Measurements from ENCODE around the gene PDE3B.
"Not testable (repeated sequence)": the region's sequence is repeated elsewhere in the genome, so short reads cannot be mapped to it uniquely, and the experiment has no call there.

The PDE3B gene

DNA sequence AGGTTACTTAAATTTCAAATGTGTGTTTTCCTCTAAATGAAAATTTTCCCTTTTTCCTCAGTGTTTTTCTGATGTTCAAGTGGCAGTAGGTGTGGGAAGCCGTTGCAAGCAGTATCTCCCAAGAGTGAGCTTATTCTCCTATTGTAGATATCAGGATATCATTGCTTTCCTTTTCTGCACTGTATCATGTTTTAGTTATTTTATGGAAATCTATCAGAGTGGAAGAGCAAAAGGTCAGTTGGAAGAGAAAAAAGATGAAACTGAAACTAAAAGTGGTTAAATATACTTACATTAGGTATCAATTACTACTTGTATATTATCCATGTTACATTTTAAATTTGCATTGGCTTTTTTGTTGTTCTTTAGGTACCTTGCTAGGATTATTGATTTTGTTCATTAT, 57.0 kb downstream of the PDE3B start:
- H3K27ac ChIP-seq (ENCODE audit: low read depth, low read length), result no peak overlapping the region
- H3K27me3 ChIP-seq (ENCODE audit: control insufficient read depth, insufficient read depth, low read length), result no peaks in the 10 kb centered on the region
- H3K36me3 ChIP-seq (ENCODE audit: control insufficient read depth, insufficient read depth, low read length), result no peaks in the 10 kb centered on the region
- H3K4me3 ChIP-seq (ENCODE audit: low read length), result no peak overlapping the region
- no peak overlapping the region for H3K9ac ChIP-seq (ENCODE audit: low read length)
- H3K4me1 ChIP-seq (ENCODE audit: control insufficient read depth, insufficient read depth, low read length), result no peaks in the 10 kb centered on the region

DNA sequence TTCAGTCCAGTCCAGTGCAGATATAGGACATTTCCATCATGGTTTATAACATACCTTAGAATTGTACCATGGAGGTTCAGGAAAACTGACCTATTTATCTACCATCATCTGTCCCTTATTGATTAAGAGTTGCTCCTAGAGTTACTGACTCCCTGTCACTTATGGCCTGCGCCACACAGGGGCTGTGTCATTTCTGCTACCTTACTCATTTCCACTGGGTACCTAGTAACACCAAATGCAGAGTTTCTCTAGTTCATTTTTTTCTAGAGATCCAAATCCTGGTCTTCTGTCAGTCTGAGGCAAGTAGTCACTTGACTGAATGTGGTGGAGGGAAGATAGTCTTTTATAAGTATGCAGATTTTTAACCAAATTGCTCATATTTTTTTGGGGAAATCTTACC, 59.2 kb downstream of the PDE3B start:
- no peaks in the 10 kb centered on the region for H3K4me1 ChIP-seq (ENCODE audit: control insufficient read depth, insufficient read depth, low read length)
- H3K36me3 ChIP-seq (ENCODE audit: control insufficient read depth, insufficient read depth, low read length), result no peaks in the 10 kb centered on the region
- no peak overlapping the region for H3K9ac ChIP-seq (ENCODE audit: low read length)
- H3K27me3 ChIP-seq (ENCODE audit: control insufficient read depth, insufficient read depth, low read length), result no peaks in the 10 kb centered on the region
- no peak overlapping the region for H3K4me3 ChIP-seq (ENCODE audit: low read length)
- no peak overlapping the region for H3K27ac ChIP-seq (ENCODE audit: low read depth, low read length)

- Histone ChIP-seq H3K4me3 (ENCODE audit: low read length) (no peak overlapping the region), H3K27me3 (ENCODE audit: control insufficient read depth, insufficient read depth, low read length) (no peaks in the 10 kb centered on the region), H3K9ac (ENCODE audit: low read length) (no peak overlapping the region), H3K4me1 (ENCODE audit: control insufficient read depth, insufficient read depth, low read length) (no peaks in the 10 kb centered on the region), H3K27ac (ENCODE audit: low read depth, low read length) (no peak overlapping the region), H3K36me3 (ENCODE audit: control insufficient read depth, insufficient read depth, low read length) (no peaks in the 10 kb centered on the region)
Measured at GRCh38 chr11:14703731-14704130, 60.1 kb downstream of the PDE3B start.

DNA sequence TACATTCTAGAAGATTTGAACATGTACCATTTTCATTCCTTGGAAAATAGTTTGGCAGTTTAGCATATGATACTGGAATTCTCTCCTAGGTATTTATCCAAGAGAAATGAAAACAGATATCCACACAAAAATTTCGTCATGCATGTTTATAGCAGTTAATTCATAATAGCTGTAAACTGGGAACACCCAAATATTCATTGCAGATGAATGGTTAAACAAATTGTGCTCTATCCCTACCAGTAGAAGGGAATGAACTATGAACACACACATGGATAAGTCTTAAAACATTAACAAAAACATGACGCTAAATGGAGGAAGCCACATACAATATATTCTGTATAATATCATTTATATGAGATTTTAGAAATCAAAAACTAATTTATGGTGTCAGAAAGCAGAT, 61.5 kb downstream of the PDE3B start:
- no peaks in the 10 kb centered on the region for H3K27me3 ChIP-seq (ENCODE audit: control insufficient read depth, insufficient read depth, low read length)
- no peak overlapping the region for H3K9ac ChIP-seq (ENCODE audit: low read length)
- no peaks in the 10 kb centered on the region for H3K36me3 ChIP-seq (ENCODE audit: control insufficient read depth, insufficient read depth, low read length)
- H3K4me3 ChIP-seq (ENCODE audit: low read length), result no peak overlapping the region
- H3K27ac ChIP-seq (ENCODE audit: low read depth, low read length), result no peak overlapping the region
- no peaks in the 10 kb centered on the region for H3K4me1 ChIP-seq (ENCODE audit: control insufficient read depth, insufficient read depth, low read length)

GRCh38 chr11:14713496-14714244, 70.1 kb downstream of the PDE3B start:
- Histone ChIP-seq H3K27ac (ENCODE audit: low read depth, low read length) (no peak overlapping the region), H3K4me3 (ENCODE audit: low read length) (no peak overlapping the region), H3K36me3 (ENCODE audit: control insufficient read depth, insufficient read depth, low read length) (no peaks in the 10 kb centered on the region), H3K4me1 (ENCODE audit: control insufficient read depth, insufficient read depth, low read length) (peaks cover 4% of the 10 kb centered on the region), H3K9ac (ENCODE audit: low read length) (no peak overlapping the region), H3K27me3 (ENCODE audit: control insufficient read depth, insufficient read depth, low read length) (no peaks in the 10 kb centered on the region)

DNA sequence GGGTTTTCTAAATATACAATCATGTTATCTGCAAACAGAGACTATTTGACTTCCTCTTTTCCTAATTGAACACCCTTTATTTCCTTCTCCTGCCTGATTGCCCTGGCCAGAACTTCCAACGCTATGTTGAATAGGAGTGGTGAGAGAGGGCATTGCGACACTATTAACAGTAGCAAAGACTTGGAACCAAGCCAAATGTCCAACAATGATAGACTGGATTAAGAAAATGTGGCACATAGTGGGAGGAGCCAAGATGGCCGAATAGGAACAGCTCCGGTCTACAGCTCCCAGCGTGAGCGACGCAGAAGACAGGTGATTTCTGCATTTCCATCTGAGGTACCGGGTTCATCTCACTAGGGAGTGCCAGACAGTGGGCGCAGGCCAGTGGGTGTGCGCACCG, 72.1 kb downstream of the PDE3B start:
- not testable (repeated sequence) for H3K27me3 ChIP-seq (ENCODE audit: control insufficient read depth, insufficient read depth, low read length); H3K27ac ChIP-seq (ENCODE audit: low read depth, low read length); H3K9ac ChIP-seq (ENCODE audit: low read length); H3K36me3 ChIP-seq (ENCODE audit: control insufficient read depth, insufficient read depth, low read length); H3K4me3 ChIP-seq (ENCODE audit: low read length); H3K4me1 ChIP-seq (ENCODE audit: control insufficient read depth, insufficient read depth, low read length)

GRCh38 chr11:14722496-14722895, 78.9 kb downstream of the PDE3B start:
- Histone ChIP-seq H3K4me1 (ENCODE audit: control insufficient read depth, insufficient read depth, low read length) (peaks cover 5% of the 10 kb centered on the region), H3K36me3 (ENCODE audit: control insufficient read depth, insufficient read depth, low read length) (no peaks in the 10 kb centered on the region), H3K27ac (ENCODE audit: low read depth, low read length) (no peak overlapping the region), H3K9ac (ENCODE audit: low read length) (no peak overlapping the region), H3K27me3 (ENCODE audit: control insufficient read depth, insufficient read depth, low read length) (no peaks in the 10 kb centered on the region), H3K4me3 (ENCODE audit: low read length) (no peak overlapping the region)

DNA sequence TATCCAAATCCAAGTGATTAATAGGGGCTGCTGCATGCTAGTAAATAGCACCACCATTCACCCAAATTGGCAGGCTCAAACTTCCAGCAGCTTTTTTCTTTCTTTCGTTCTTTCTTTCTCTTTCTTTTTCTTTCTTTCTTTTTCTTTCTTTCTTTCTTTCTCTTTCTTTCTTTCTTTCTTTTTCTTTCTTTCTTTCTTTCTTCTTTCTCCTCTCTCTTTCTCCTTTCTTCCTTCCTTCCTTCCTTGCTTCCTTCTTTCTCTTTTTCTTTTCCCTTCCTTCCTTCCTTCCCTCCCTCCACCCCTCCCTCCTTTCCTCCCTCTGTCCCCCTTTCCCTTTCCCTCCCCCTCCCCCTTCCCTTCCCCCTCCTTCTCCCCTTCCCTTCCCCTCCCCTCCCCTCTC, 81.5 kb downstream of the PDE3B start:
- H3K27me3 ChIP-seq (ENCODE audit: control insufficient read depth, insufficient read depth, low read length), result no peaks in the 10 kb centered on the region
- H3K36me3 ChIP-seq (ENCODE audit: control insufficient read depth, insufficient read depth, low read length), result no peaks in the 10 kb centered on the region
- no peak overlapping the region for H3K9ac ChIP-seq (ENCODE audit: low read length)
- no peak overlapping the region for H3K27ac ChIP-seq (ENCODE audit: low read depth, low read length)
- peaks cover 8% of the 10 kb centered on the region for H3K4me1 ChIP-seq (ENCODE audit: control insufficient read depth, insufficient read depth, low read length)
- no peak overlapping the region for H3K4me3 ChIP-seq (ENCODE audit: low read length)

- no peak overlapping the region for H3K9ac ChIP-seq (ENCODE audit: low read length)
- H3K27ac ChIP-seq (ENCODE audit: low read depth, low read length), result no peak overlapping the region
- peaks cover 8% of the 10 kb centered on the region for H3K4me1 ChIP-seq (ENCODE audit: control insufficient read depth, insufficient read depth, low read length)
- H3K36me3 ChIP-seq (ENCODE audit: control insufficient read depth, insufficient read depth, low read length), result no peaks in the 10 kb centered on the region
- no peak overlapping the region for H3K4me3 ChIP-seq (ENCODE audit: low read length)
- no peaks in the 10 kb centered on the region for H3K27me3 ChIP-seq (ENCODE audit: control insufficient read depth, insufficient read depth, low read length)
Measured at GRCh38 chr11:14727215-14727614, 83.6 kb downstream of the PDE3B start.

DNA sequence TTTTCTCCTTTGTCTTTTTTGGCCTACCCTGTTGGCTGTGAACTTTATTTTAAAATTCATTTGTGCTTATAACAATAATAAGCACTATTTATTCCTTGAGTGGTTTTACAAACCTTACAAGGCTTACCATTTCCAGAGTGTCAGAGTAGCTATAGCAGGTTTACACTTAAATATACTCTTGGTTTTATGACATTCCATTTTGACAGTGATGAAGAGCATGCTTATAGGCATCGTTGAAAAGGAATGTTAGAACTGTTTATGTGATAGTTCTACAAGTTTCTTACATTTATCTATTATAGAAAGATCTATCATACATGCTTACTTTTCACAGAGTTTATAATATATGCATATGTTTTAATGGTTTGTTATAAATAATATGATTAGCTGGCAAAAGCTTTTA, 84.1 kb downstream of the PDE3B start:
- Histone ChIP-seq H3K36me3 (ENCODE audit: control insufficient read depth, insufficient read depth, low read length) (no peaks in the 10 kb centered on the region), H3K27ac (ENCODE audit: low read depth, low read length) (peak overlapping the region; percentile 3), H3K4me3 (ENCODE audit: low read length) (no peak overlapping the region), H3K9ac (ENCODE audit: low read length) (no peak overlapping the region), H3K27me3 (ENCODE audit: control insufficient read depth, insufficient read depth, low read length) (no peaks in the 10 kb centered on the region), H3K4me1 (ENCODE audit: control insufficient read depth, insufficient read depth, low read length) (peaks cover 8% of the 10 kb centered on the region)

DNA sequence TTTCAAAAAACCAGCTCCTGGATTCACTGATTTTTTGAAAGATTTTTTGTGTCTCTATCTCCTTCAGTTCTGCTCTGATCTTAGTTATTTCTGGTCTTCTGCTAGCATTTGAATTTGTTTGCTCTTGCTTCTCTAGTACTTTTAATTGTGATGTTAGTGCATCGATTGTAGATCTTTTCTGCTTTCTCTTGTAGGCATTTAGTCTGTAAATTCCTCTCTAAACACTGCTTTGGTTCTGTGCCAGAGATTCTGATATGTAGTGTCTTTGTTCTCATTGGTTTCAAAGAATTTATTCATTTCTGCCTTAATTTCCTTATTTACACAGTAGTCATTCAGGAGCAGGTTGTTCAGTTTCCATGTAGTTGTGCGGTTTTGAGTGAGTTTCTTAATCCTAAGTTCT, 96.9 kb downstream of the PDE3B start:
- H3K9ac ChIP-seq (ENCODE audit: low read length); H3K4me3 ChIP-seq (ENCODE audit: low read length); H3K27ac ChIP-seq (ENCODE audit: low read depth, low read length); H3K4me1 ChIP-seq (ENCODE audit: control insufficient read depth, insufficient read depth, low read length); H3K27me3 ChIP-seq (ENCODE audit: control insufficient read depth, insufficient read depth, low read length); H3K36me3 ChIP-seq (ENCODE audit: control insufficient read depth, insufficient read depth, low read length): not testable (repeated sequence)

- H3K4me1 ChIP-seq (ENCODE audit: control insufficient read depth, insufficient read depth, low read length), result no peaks in the 10 kb centered on the region
- no peaks in the 10 kb centered on the region for H3K27me3 ChIP-seq (ENCODE audit: control insufficient read depth, insufficient read depth, low read length)
- no peaks in the 10 kb centered on the region for H3K36me3 ChIP-seq (ENCODE audit: control insufficient read depth, insufficient read depth, low read length)
- H3K4me3 ChIP-seq (ENCODE audit: low read length), result no peak overlapping the region
- no peak overlapping the region for H3K9ac ChIP-seq (ENCODE audit: low read length)
- H3K27ac ChIP-seq (ENCODE audit: low read depth, low read length), result no peak overlapping the region
Measured at GRCh38 chr11:14741195-14741594, 97.6 kb downstream of the PDE3B start.

GRCh38 chr11:14742849-14743559, 99.4 kb downstream of the PDE3B start:
- Histone ChIP-seq H3K36me3 (ENCODE audit: control insufficient read depth, insufficient read depth, low read length) (no peaks in the 10 kb centered on the region), H3K27ac (ENCODE audit: low read depth, low read length) (no peak overlapping the region), H3K4me1 (ENCODE audit: control insufficient read depth, insufficient read depth, low read length) (peaks cover 7% of the 10 kb centered on the region), H3K9ac (ENCODE audit: low read length) (no peak overlapping the region), H3K4me3 (ENCODE audit: low read length) (no peak overlapping the region), H3K27me3 (ENCODE audit: control insufficient read depth, insufficient read depth, low read length) (no peaks in the 10 kb centered on the region)
